HCT116 (cell line): ENCODE measurements around the gene SF1. TPM values are rescaled to one million over a fixed set of nuclear protein-coding genes. Genes with fewer than 3 reads are reported as not detected.
A peak's percentile ranks its signal among the peaks of the same experiment; 100 is the strongest.

Experiments used
- ATAC-seq: fragments of 200-7000 bp; cut with Tn5 transposase; 2 replicates; pipeline ENCODE4 v1.9.1; 2020; ENCODE audit warnings: mild to moderate bottlenecking, moderate library complexity
- BruUV-seq: library from RNA; stranded (reverse); fragments of 400-500 nt; replicated peaks from 2 replicates; lab custom pipeline; 2021; lab: Mats Ljungman, UMichigan
- CTCF ChIA-PET: fragments of 300-600 bp; sonication (Branson Sonifier 250); formaldehyde crosslinking; loops from one replicate; lab custom pipeline; 2021; ENCODE audit warnings: antibody characterized with exemption; lab: Charles Lee
- POLR2A ChIA-PET: fragments of 300-600, 350-600 bp; sonication (Branson Sonifier 250); formaldehyde crosslinking; loops from one replicate; lab custom pipeline; 2021; ENCODE audit warnings: antibody characterized with exemption; lab: Charles Lee
- RAD21 ChIA-PET, 2 experiments: fragments of 300-600 bp; sonication (Branson Sonifier 250); formaldehyde crosslinking; loops; one replicate each; lab custom pipeline; 2023; ENCODE audit warnings: low total read pairs in 2 of 2; ENCODE audit not compliant: uncharacterized antibody in 2 of 2, unreplicated experiment in 2 of 2, low non-redundant PET in 1 of 2; lab: Charles Lee
- DNase-seq: peaks from one replicate; pipeline ENCODE4 v3.0.0-alpha.2; 2010; ENCODE audit warnings: low read depth, low spot score
- H2AFZ ChIP-seq: fragments of 200-600 bp; shearing (Covaris generic), sonication (generic); 2 replicates; pipeline ENCODE4 v1.6.1; 2017; ENCODE audit warnings: low read depth, mixed run types, mixed read lengths, antibody characterized with exemption, low read length; ENCODE audit not compliant: poor library complexity, severe bottlenecking
- H3K27ac ChIP-seq: 2 replicates; pipeline ENCODE4 v1.5.1; 2012; ENCODE audit warnings: low read depth, low read length
- H3K27me3 ChIP-seq: fragments of 200-600 bp; sonication (generic); 2 replicates; pipeline ENCODE4 v1.6.1; 2016; ENCODE audit warnings: mixed run types, low read length, mixed read lengths; ENCODE audit not compliant: insufficient read depth
- H3K36me3 ChIP-seq, 2 experiments: fragments of 200-500 bp in 1 of 2; fragments of 200-600 bp in 1 of 2; sonication (Bioruptor generic) in 1 of 2; sonication (generic) in 1 of 2; 2 replicates each; pipeline versions ENCODE4 v1.5.1 to v1.6.1; 2014 to 2016; ENCODE audit warnings: low read length in 2 of 2, inconsistent platforms in 1 of 2, mixed read lengths in 1 of 2, mixed run types in 1 of 2; ENCODE audit not compliant: insufficient read depth in 2 of 2, control insufficient read depth in 1 of 2
- H3K4me1 ChIP-seq, 2 experiments: fragments of 200-600 bp in 1 of 2; sonication (generic) in 1 of 2; 2 replicates each; pipeline versions ENCODE4 v1.5.1 to v1.6.1; 2012 to 2017; ENCODE audit warnings: low read length in 2 of 2, inconsistent platforms in 1 of 2, mild to moderate bottlenecking in 1 of 2, mixed read lengths in 1 of 2, mixed run types in 1 of 2, moderate library complexity in 1 of 2; ENCODE audit not compliant: insufficient read depth in 2 of 2, control insufficient read depth in 1 of 2
- H3K4me2 ChIP-seq: fragments of 200-600 bp; sonication (generic); 2 replicates; pipeline ENCODE4 v1.6.1; 2017; ENCODE audit warnings: mixed run types, low read length, mixed read lengths
- H3K4me3 ChIP-seq, 2 experiments: fragments of 200-600 bp in 1 of 2; sonication (generic) in 1 of 2; replicated peaks in 1 of 2; 2 replicates each; pipeline ENCODE4 v1.5.1; 2011 to 2016; ENCODE audit warnings: low read length in 2 of 2, control low read depth in 1 of 2, low read depth in 1 of 2, mild to moderate bottlenecking in 1 of 2, mixed read lengths in 1 of 2, mixed run types in 1 of 2
- H3K79me2 ChIP-seq: fragments of 200-600 bp; sonication (generic); 2 replicates; pipeline ENCODE4 v1.6.1; 2017; ENCODE audit warnings: mild to moderate bottlenecking, mixed run types, low read length, moderate library complexity, mixed read lengths; ENCODE audit not compliant: insufficient read depth
- H3K9ac ChIP-seq: fragments of 200-600 bp; sonication (generic); 2 replicates; pipeline ENCODE4 v1.6.1; 2016; ENCODE audit warnings: low read length, mixed read lengths
- H3K9me2 ChIP-seq: fragments of 200-600 bp; sonication (generic), shearing (Covaris generic); 2 replicates; pipeline ENCODE4 v1.6.1; 2017; ENCODE audit warnings: mixed run types, mild to moderate bottlenecking, moderate library complexity; ENCODE audit not compliant: insufficient read depth
- H3K9me3 ChIP-seq, 2 experiments: fragments of 200-500 bp in 1 of 2; fragments of 200-600 bp in 1 of 2; sonication (Bioruptor generic) in 1 of 2; sonication (generic) in 1 of 2; 2 replicates each; pipeline ENCODE4 v1.6.1; 2014 to 2017; ENCODE audit warnings: low read length in 2 of 2, mixed read lengths in 2 of 2, inconsistent platforms in 1 of 2, low read depth in 1 of 2, mild to moderate bottlenecking in 1 of 2, mixed run types in 1 of 2, moderate library complexity in 1 of 2; ENCODE audit not compliant: control insufficient read depth in 1 of 2, insufficient read depth in 1 of 2
- H4K20me1 ChIP-seq: fragments of 200-600 bp; sonication (generic), shearing (Covaris generic); 2 replicates; pipeline ENCODE4 v1.6.1; 2017; ENCODE audit warnings: mixed run types, mild to moderate bottlenecking, moderate library complexity; ENCODE audit not compliant: insufficient read depth
- CBX3 ChIP-seq: IDR thresholded peaks from 2 replicates; pipeline ENCODE4 v1.6.1; 2012; ENCODE audit warnings: low read depth
- CEBPB ChIP-seq: IDR thresholded peaks from 2 replicates; pipeline ENCODE4 v1.6.1; 2012; ENCODE audit warnings: low read depth
- CTCF ChIP-seq, 3 experiments: fragments of 200-600 bp in 1 of 3; sonication (generic) in 1 of 3; IDR thresholded peaks in 2 of 3; conservative IDR thresholded peaks in 1 of 3; 2 replicates each; pipeline ENCODE4 v1.5.1; 2012 to 2017; ENCODE audit warnings: low read depth in 2 of 3, low read length in 2 of 3, antibody characterized with exemption in 1 of 3, borderline replicate concordance in 1 of 3, control low read depth in 1 of 3, mild to moderate bottlenecking in 1 of 3, mixed read lengths in 1 of 3, mixed run types in 1 of 3, moderate library complexity in 1 of 3; ENCODE audit not compliant: insufficient read depth in 1 of 3
- EGR1 ChIP-seq: IDR thresholded peaks from 2 replicates; pipeline ENCODE4 v1.6.1; 2012; ENCODE audit warnings: low read depth
- ELF1 ChIP-seq: IDR thresholded peaks from 2 replicates; pipeline ENCODE4 v1.6.1; 2012; ENCODE audit warnings: low read depth, borderline replicate concordance
- EZH2 ChIP-seq: fragments of 200-600 bp; sonication (generic); IDR thresholded peaks from 2 replicates; pipeline ENCODE4 v1.6.1; 2017; ENCODE audit warnings: antibody characterized with exemption, mixed run types
- EZH2phosphoT487 ChIP-seq: fragments of 200-600 bp; IDR thresholded peaks from 2 replicates; pipeline ENCODE4 v1.6.1; 2018; ENCODE audit warnings: antibody characterized with exemption, borderline replicate concordance
- FOSL1 ChIP-seq: IDR thresholded peaks from 2 replicates; pipeline ENCODE4 v1.6.1; 2012; ENCODE audit warnings: low read depth
- JUND ChIP-seq: IDR thresholded peaks from 2 replicates; pipeline ENCODE4 v1.6.1; 2012
- MAX ChIP-seq: IDR thresholded peaks from 2 replicates; pipeline ENCODE4 v1.6.1; 2012
- POLR2A ChIP-seq: IDR thresholded peaks from 2 replicates; pipeline ENCODE4 v1.7.0; 2011; ENCODE audit warnings: borderline replicate concordance; ENCODE audit not compliant: insufficient read depth, insufficient read length; ENCODE audit errors: extremely low read depth
- POLR2AphosphoS5 ChIP-seq: IDR thresholded peaks from 2 replicates; pipeline ENCODE4 v1.6.1; 2011; ENCODE audit warnings: mild to moderate bottlenecking, low read depth, low read length, moderate library complexity
- REST ChIP-seq: IDR thresholded peaks from 2 replicates; pipeline ENCODE4 v1.6.1; 2012; ENCODE audit warnings: low read depth
- SIN3A ChIP-seq: IDR thresholded peaks from 2 replicates; pipeline ENCODE4 v1.6.1; 2012; ENCODE audit warnings: low read depth
- SP1 ChIP-seq: IDR thresholded peaks from 2 replicates; pipeline ENCODE4 v1.6.1; 2012; ENCODE audit warnings: low read depth
- TCF7L2 ChIP-seq: IDR thresholded peaks from 2 replicates; pipeline ENCODE4 v1.7.0; 2011; ENCODE audit warnings: borderline replicate concordance, inconsistent platforms; ENCODE audit not compliant: insufficient read depth, insufficient read length; ENCODE audit errors: extremely low read depth
- ZBTB33 ChIP-seq: IDR thresholded peaks from 2 replicates; pipeline ENCODE4 v1.6.1; 2011; ENCODE audit warnings: mild to moderate bottlenecking, low read length, moderate library complexity; ENCODE audit not compliant: insufficient replicate concordance; ENCODE audit errors: extremely low read depth
- ZFX ChIP-seq: fragments of 450-650 bp; IDR thresholded peaks from 2 replicates; pipeline ENCODE4 v1.6.1; 2017
- ZNF274 ChIP-seq: fragments of 200-500 bp; sonication (Bioruptor generic); IDR thresholded peaks from 2 replicates; pipeline ENCODE4 v1.6.1; 2014; ENCODE audit warnings: mild to moderate bottlenecking, low read depth, low read length, inconsistent platforms
- intact Hi-C: fragments of 100-400 bp; cut with micrococcal nuclease; formaldehyde crosslinking; loops from 2 replicates; pipeline ENCODE4 v1.10.0; 2022
- total RNA-seq: library from RNA; stranded (reverse); gene quantifications from one replicate; pipeline ENCODE4 v1.2.1, GENCODE V29; 2021; ENCODE audit not compliant: unreplicated experiment

Gene SF1
- total RNA-seq, 1 experiment from 2014 or later, result 403 TPM

- peak overlapping the region; percentile 98 for H3K4me2 ChIP-seq
- H3K9me3 ChIP-seq, result no peaks in the 10 kb centered on the region
- peaks cover 5 to 10% of the 10 kb centered on the region in 2 experiments; a peak in 1 of 4 replicates for H3K36me3 ChIP-seq
- no peaks in the 10 kb centered on the region for H3K9me2 ChIP-seq
- no peak overlapping the region for H2AFZ ChIP-seq
- RAD21 ChIA-PET, result no interaction called here
- H3K9ac ChIP-seq, result peak overlapping the region; percentile 83; the same call in 1 of the 2 replicates
- H3K27me3 ChIP-seq, result no peaks in the 10 kb centered on the region
- peaks cover 7 to 20% of the 10 kb centered on the region in 2 experiments for H3K4me1 ChIP-seq
- H3K4me3 ChIP-seq, result peak overlapping the region; percentile 89 to 91
- H3K27ac ChIP-seq, result no peak overlapping the region
- no peak for DNase-seq
- intact Hi-C loops, result no loop called here
- POLR2A ChIA-PET, result interaction anchor here (1.1 to 2.5 kb wide), 2 partner anchors 32 to 33 kb away, joined by 5 to 11 read pairs; partner anchors contain the start of genes CDC42BPG and SF1
- no peaks in the 10 kb centered on the region for H4K20me1 ChIP-seq
- CTCF ChIA-PET, result interaction anchor here (1.0 kb wide), 1 partner anchor 33 kb away, joined by 3 read pairs; the partner anchor contains the start of gene CDC42BPG
- peak; percentile 6; the same call in 1 of the 2 replicates for ATAC-seq
- peaks cover 13% of the 10 kb centered on the region; the same call in 1 of the 2 replicates for H3K79me2 ChIP-seq
- no peak for TF ChIP-seq CEBPB
- no peak for TF ChIP-seq POLR2AphosphoS5
- no peak for TF ChIP-seq EGR1
- TF ChIP-seq ZFX, result no peak
- TF ChIP-seq MAX, result no peak
- no peak for TF ChIP-seq FOSL1
- no peak for TF ChIP-seq CBX3
- no peak for TF ChIP-seq SIN3A
- TF ChIP-seq REST, result no peak
- no peak for TF ChIP-seq ELF1
- no peak for TF ChIP-seq SP1
- no peak for TF ChIP-seq ZBTB33
- no peak for TF ChIP-seq CTCF (IDR thresholded peaks at IDR 0.05 in 2 of 3, conservative IDR thresholded peaks at IDR 0.05 in 1 of 3; ENCODE audit: borderline replicate concordance in 1 of 3, insufficient read depth in 1 of 3, low read depth in 2 of 3, low read length in 2 of 3)
- TF ChIP-seq EZH2, result no peak
- no peak for TF ChIP-seq POLR2A
- TF ChIP-seq TCF7L2, result no peak
- no peak for TF ChIP-seq ZNF274
- TF ChIP-seq JUND, result no peak
- TF ChIP-seq EZH2phosphoT487, result no peak
- BruUV-seq, result no TSS peak
Observed at GRCh38 chr11:64810891-64811272, 32.5 kb upstream of the SF1 start.
